ENCODE data around the gene AGAP1. TPM values are rescaled to one million over a fixed set of nuclear protein-coding genes. Genes with fewer than 3 reads are reported as not detected.

AGAP1 gene
- total RNA-seq, 2 donors from 2014 or later, result 32.8 to 34.7 TPM

- Mint-ChIP-seq H3K27ac (no peak overlapping the region), H3K4me3 (no peak overlapping the region), H3K4me1 (peaks cover 43% of the 10 kb centered on the region), H3K36me3 (ENCODE audit: low read depth) (no peaks in the 10 kb centered on the region), H3K27me3 (ENCODE audit: insufficient read depth) (no peaks in the 10 kb centered on the region), H3K9me3 (no peaks in the 10 kb centered on the region)
- no peaks in the 10 kb centered on the region for H3K27me3 ChIP-seq (ENCODE audit: control insufficient read depth, insufficient read depth, low read length, poor library complexity, severe bottlenecking)
- peaks cover 17% of the 10 kb centered on the region for H3K4me1 ChIP-seq (ENCODE audit: control insufficient read depth, insufficient read depth, low read length)
- H3K9ac ChIP-seq (ENCODE audit: extremely low read depth, low read length, poor library complexity, severe bottlenecking), result no peak overlapping the region
- H3K9me3 ChIP-seq (ENCODE audit: control insufficient read depth, low read length), result no peaks in the 10 kb centered on the region
- H3K36me3 ChIP-seq (ENCODE audit: control insufficient read depth, insufficient read depth, low read length), result no peaks in the 10 kb centered on the region
- H3K27ac ChIP-seq (ENCODE audit: low read depth, low read length), result peak overlapping the region; percentile 67
- peak; percentile 69 for DNase-seq
- TF ChIP-seq, protein P1, sequence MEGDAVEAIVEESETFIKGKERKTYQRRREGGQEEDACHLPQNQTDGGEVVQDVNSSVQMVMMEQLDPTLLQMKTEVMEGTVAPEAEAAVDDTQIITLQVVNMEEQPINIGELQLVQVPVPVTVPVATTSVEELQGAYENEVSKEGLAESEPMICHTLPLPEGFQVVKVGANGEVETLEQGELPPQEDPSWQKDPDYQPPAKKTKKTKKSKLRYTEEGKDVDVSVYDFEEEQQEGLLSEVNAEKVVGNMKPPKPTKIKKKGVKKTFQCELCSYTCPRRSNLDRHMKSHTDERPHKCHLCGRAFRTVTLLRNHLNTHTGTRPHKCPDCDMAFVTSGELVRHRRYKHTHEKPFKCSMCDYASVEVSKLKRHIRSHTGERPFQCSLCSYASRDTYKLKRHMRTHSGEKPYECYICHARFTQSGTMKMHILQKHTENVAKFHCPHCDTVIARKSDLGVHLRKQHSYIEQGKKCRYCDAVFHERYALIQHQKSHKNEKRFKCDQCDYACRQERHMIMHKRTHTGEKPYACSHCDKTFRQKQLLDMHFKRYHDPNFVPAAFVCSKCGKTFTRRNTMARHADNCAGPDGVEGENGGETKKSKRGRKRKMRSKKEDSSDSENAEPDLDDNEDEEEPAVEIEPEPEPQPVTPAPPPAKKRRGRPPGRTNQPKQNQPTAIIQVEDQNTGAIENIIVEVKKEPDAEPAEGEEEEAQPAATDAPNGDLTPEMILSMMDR (conservative IDR thresholded peaks at IDR 0.05), result no peak
- H3K4me3 ChIP-seq (ENCODE audit: low read length), result no peak overlapping the region
- 26 to 53% methylated on average over 6 to 7 of the region's 7 CpGs for WGBS, 2 experiments (ENCODE audit: insufficient coverage in 1 of 2, insufficient read length in 1 of 2)
Measured at GRCh38 chr2:236085647-236086046, 591.8 kb downstream of the AGAP1 start.

GRCh38 chr2:236086403-236086970 lies 592.6 kb downstream of the AGAP1 start:
- no peaks in the 10 kb centered on the region for H3K27me3 ChIP-seq (ENCODE audit: control insufficient read depth, insufficient read depth, low read length, poor library complexity, severe bottlenecking)
- no peaks in the 10 kb centered on the region for H3K36me3 Mint-ChIP-seq (ENCODE audit: low read depth)
- no peak overlapping the region for H3K4me3 ChIP-seq (ENCODE audit: low read length)
- H3K9ac ChIP-seq (ENCODE audit: extremely low read depth, low read length, poor library complexity, severe bottlenecking), result no peak overlapping the region
- H3K9me3 ChIP-seq (ENCODE audit: control insufficient read depth, low read length), result no peaks in the 10 kb centered on the region
- H3K36me3 ChIP-seq (ENCODE audit: control insufficient read depth, insufficient read depth, low read length), result no peaks in the 10 kb centered on the region
- H3K4me1 ChIP-seq (ENCODE audit: control insufficient read depth, insufficient read depth, low read length), result peaks cover 17% of the 10 kb centered on the region
- no peak for DNase-seq
- H3K27ac ChIP-seq (ENCODE audit: low read depth, low read length), result peak overlapping the region; percentile 77
- TF ChIP-seq, protein P1 (conservative IDR thresholded peaks at IDR 0.05), result no peak
- H3K9me3 Mint-ChIP-seq, result no peaks in the 10 kb centered on the region
- no peaks in the 10 kb centered on the region for H3K27me3 Mint-ChIP-seq (ENCODE audit: insufficient read depth)
- H3K4me3 Mint-ChIP-seq, result peak overlapping the region; percentile 37
- peak overlapping the region; percentile 78 for H3K27ac Mint-ChIP-seq
- 35 to 45% methylated on average over 3 to 6 of the region's 6 CpGs for WGBS, 2 experiments (ENCODE audit: insufficient coverage in 1 of 2, insufficient read length in 1 of 2)
- H3K4me1 Mint-ChIP-seq, result peaks cover 43% of the 10 kb centered on the region

GRCh38 chr2:236086971-236087465 lies 593.2 kb downstream of the AGAP1 start:
- H3K27ac Mint-ChIP-seq, result peak overlapping the region; percentile 78
- no peaks in the 10 kb centered on the region for H3K9me3 ChIP-seq (ENCODE audit: control insufficient read depth, low read length)
- H3K36me3 Mint-ChIP-seq (ENCODE audit: low read depth), result no peaks in the 10 kb centered on the region
- WGBS, 2 experiments (ENCODE audit: insufficient coverage in 1 of 2, insufficient read length in 1 of 2), result 0 to 36% methylated on average over 1 to 8 of the region's 8 CpGs
- no peak overlapping the region for H3K9ac ChIP-seq (ENCODE audit: extremely low read depth, low read length, poor library complexity, severe bottlenecking)
- no peaks in the 10 kb centered on the region for H3K27me3 ChIP-seq (ENCODE audit: control insufficient read depth, insufficient read depth, low read length, poor library complexity, severe bottlenecking)
- H3K4me3 ChIP-seq (ENCODE audit: low read length), result no peak overlapping the region
- H3K27ac ChIP-seq (ENCODE audit: low read depth, low read length), result peak overlapping the region; percentile 77
- peaks cover 17% of the 10 kb centered on the region for H3K4me1 ChIP-seq (ENCODE audit: control insufficient read depth, insufficient read depth, low read length)
- TF ChIP-seq, protein P1 (conservative IDR thresholded peaks at IDR 0.05), result no peak
- H3K9me3 Mint-ChIP-seq, result no peaks in the 10 kb centered on the region
- DNase-seq, result peak; percentile 81
- no peaks in the 10 kb centered on the region for H3K36me3 ChIP-seq (ENCODE audit: control insufficient read depth, insufficient read depth, low read length)
- peaks cover 41% of the 10 kb centered on the region for H3K4me1 Mint-ChIP-seq
- H3K27me3 Mint-ChIP-seq (ENCODE audit: insufficient read depth), result no peaks in the 10 kb centered on the region
- H3K4me3 Mint-ChIP-seq, result peak overlapping the region; percentile 37

Measured in endodermal cell (in vitro differentiated cells).